Neural progenitor cell (in vitro differentiated cells): Measurements from ENCODE around the gene PPP2R5C. TPM values are rescaled to one million over a fixed set of nuclear protein-coding genes. Genes with fewer than 3 reads are reported as not detected.

Source experiments
- DNase-seq: peaks from one replicate; pipeline ENCODE4 v3.0.0-alpha.2; 2016; ENCODE audit warnings: low spot score
- H2AFZ ChIP-seq: fragments of 200-600 bp; sonication (generic); replicated peaks from 2 replicates; pipeline ENCODE4 v1.6.1; 2016; ENCODE audit warnings: antibody characterized with exemption
- H3F3A ChIP-seq: fragments of 200-600 bp; sonication (generic); 2 replicates; pipeline ENCODE4 v1.6.1; 2016; ENCODE audit warnings: antibody characterized with exemption, low read depth
- H3K27ac ChIP-seq: fragments of 200-600 bp; sonication (generic); 2 replicates; pipeline ENCODE4 v1.5.1; 2016; ENCODE audit warnings: mild to moderate bottlenecking
- H3K27me3 ChIP-seq: fragments of 200-600 bp; sonication (generic); 2 replicates; pipeline ENCODE4 v1.6.1; 2016; ENCODE audit warnings: mild to moderate bottlenecking, moderate library complexity
- H3K36me3 ChIP-seq: fragments of 200-600 bp; sonication (generic); 2 replicates; pipeline ENCODE4 v1.5.1; 2016
- H3K4me1 ChIP-seq: fragments of 200-600 bp; sonication (generic); 2 replicates; pipeline ENCODE4 v1.6.1; 2016; ENCODE audit warnings: mixed run types
- H3K4me2 ChIP-seq: fragments of 200-600 bp; sonication (generic); 2 replicates; pipeline ENCODE4 v1.6.1; 2016
- H3K4me3 ChIP-seq: fragments of 200-600 bp; sonication (generic); 2 replicates; pipeline ENCODE4 v1.5.1; 2016
- H3K79me2 ChIP-seq: fragments of 200-600 bp; sonication (generic); 2 replicates; pipeline ENCODE4 v1.6.1; 2016; ENCODE audit warnings: low read depth
- H3K9ac ChIP-seq: fragments of 200-600 bp; sonication (generic); 2 replicates; pipeline ENCODE4 v1.6.1; 2016
- H3K9me3 ChIP-seq: fragments of 200-600 bp; sonication (generic); 2 replicates; pipeline ENCODE4 v1.5.1; 2016; ENCODE audit warnings: low read depth
- H4K20me1 ChIP-seq: fragments of 200-600 bp; sonication (generic); 2 replicates; pipeline ENCODE4 v1.6.1; 2016; ENCODE audit warnings: low read depth
- H3K27ac Mint-ChIP-seq: 3 replicates; pipeline ENCODE4 v1.8.0; 2021; ENCODE audit warnings: mixed read lengths
- H3K27me3 Mint-ChIP-seq: 2 replicates; pipeline ENCODE4 v1.8.0; 2022; ENCODE audit warnings: low read depth, mild to moderate bottlenecking, inconsistent platforms, moderate library complexity, mixed read lengths; ENCODE audit not compliant: insufficient read depth
- H3K36me3 Mint-ChIP-seq: 3 replicates; pipeline ENCODE4 v1.8.0; 2021; ENCODE audit warnings: mixed read lengths
- H3K4me1 Mint-ChIP-seq: 3 replicates; pipeline ENCODE4 v1.8.0; 2021; ENCODE audit warnings: mixed read lengths
- H3K4me3 Mint-ChIP-seq: 3 replicates; pipeline ENCODE4 v1.8.0; 2021; ENCODE audit warnings: mild to moderate bottlenecking, moderate library complexity, mixed read lengths
- H3K9me3 Mint-ChIP-seq: 3 replicates; pipeline ENCODE4 v1.8.0; 2020; ENCODE audit warnings: mixed read lengths
- EZH2 ChIP-seq: fragments of 200-600 bp; sonication (generic); IDR thresholded peaks from 2 replicates; pipeline ENCODE4 v1.6.1; 2017; ENCODE audit warnings: antibody characterized with exemption, mild to moderate bottlenecking, moderate library complexity
- EZH2phosphoT487 ChIP-seq: fragments of 200-600 bp; sonication (generic); IDR thresholded peaks from 2 replicates; pipeline ENCODE4 v1.6.1; 2017; ENCODE audit warnings: antibody characterized with exemption
- total RNA-seq: library from RNA; depleted of rRNA; stranded (reverse); fragments of >200 nt; gene quantifications from 2 replicates; pipeline ENCODE4 v1.2.3, GENCODE V29; 2015; ENCODE audit warnings: low replicate concordance
- TF ChIP-seq, protein P1 (sequence below): fragments of 200-600 bp; sonication (generic); IDR thresholded peaks from 2 replicates; pipeline ENCODE4 v1.5.1; 2017; ENCODE audit warnings: antibody characterized with exemption, mild to moderate bottlenecking

PPP2R5C gene
- total RNA-seq, 1 donor from 2014 or later, result 183 TPM

GRCh38 chr14:101838476-101838875, 77.0 kb downstream of the PPP2R5C start:
- Histone ChIP-seq H3K9ac (no peak overlapping the region), H3K9me3 (no peaks in the 10 kb centered on the region), H4K20me1 (peaks cover 95% of the 10 kb centered on the region), H3K27me3 (no peaks in the 10 kb centered on the region), H3K4me2 (no peak overlapping the region), H3K36me3 (no peaks in the 10 kb centered on the region), H2AFZ (no peak overlapping the region), H3F3A (no peaks in the 10 kb centered on the region), H3K4me1 (no peaks in the 10 kb centered on the region), H3K27ac (no peak overlapping the region), H3K4me3 (no peak overlapping the region), H3K79me2 (peaks cover 90% of the 10 kb centered on the region)
- Mint-ChIP-seq H3K36me3 (peaks cover 4% of the 10 kb centered on the region), H3K27me3 (peaks cover 4% of the 10 kb centered on the region), H3K4me1 (peaks cover 23% of the 10 kb centered on the region), H3K9me3 (no peaks in the 10 kb centered on the region), H3K27ac (no peak overlapping the region), H3K4me3 (no peak overlapping the region)
- TF ChIP-seq, protein P1, sequence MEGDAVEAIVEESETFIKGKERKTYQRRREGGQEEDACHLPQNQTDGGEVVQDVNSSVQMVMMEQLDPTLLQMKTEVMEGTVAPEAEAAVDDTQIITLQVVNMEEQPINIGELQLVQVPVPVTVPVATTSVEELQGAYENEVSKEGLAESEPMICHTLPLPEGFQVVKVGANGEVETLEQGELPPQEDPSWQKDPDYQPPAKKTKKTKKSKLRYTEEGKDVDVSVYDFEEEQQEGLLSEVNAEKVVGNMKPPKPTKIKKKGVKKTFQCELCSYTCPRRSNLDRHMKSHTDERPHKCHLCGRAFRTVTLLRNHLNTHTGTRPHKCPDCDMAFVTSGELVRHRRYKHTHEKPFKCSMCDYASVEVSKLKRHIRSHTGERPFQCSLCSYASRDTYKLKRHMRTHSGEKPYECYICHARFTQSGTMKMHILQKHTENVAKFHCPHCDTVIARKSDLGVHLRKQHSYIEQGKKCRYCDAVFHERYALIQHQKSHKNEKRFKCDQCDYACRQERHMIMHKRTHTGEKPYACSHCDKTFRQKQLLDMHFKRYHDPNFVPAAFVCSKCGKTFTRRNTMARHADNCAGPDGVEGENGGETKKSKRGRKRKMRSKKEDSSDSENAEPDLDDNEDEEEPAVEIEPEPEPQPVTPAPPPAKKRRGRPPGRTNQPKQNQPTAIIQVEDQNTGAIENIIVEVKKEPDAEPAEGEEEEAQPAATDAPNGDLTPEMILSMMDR, result no peak
- TF ChIP-seq EZH2, result no peak
- no peak for TF ChIP-seq EZH2phosphoT487
- DNase-seq, result no peak

DNA sequence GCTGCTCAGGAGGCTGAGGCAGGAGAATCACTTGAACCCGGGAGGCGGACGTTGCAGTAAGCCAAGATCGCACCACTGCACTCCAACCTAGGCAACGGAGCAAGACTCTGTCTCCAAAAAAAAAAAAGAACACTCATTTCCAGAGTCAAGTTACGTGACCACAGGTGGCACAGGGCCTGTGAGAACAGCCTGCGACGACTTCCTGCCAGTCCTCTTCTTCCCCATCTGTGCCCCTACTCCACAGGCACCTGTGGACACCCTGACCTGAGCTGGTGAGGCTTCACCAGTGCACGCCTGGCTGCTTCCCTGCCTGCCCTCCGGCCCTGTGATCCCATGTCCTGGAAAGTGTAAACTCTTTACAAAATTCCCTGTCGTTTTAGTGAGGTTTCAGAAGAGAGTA, 77.7 kb downstream of the PPP2R5C start:
- peaks cover 90% of the 10 kb centered on the region for H3K79me2 ChIP-seq
- no peak overlapping the region for H3K4me3 ChIP-seq
- H3K36me3 ChIP-seq, result no peaks in the 10 kb centered on the region
- Mint-ChIP-seq H3K27me3 (peaks cover 4% of the 10 kb centered on the region), H3K9me3 (no peaks in the 10 kb centered on the region), H3K4me3 (peak overlapping the region; percentile 64), H3K27ac (peak overlapping the region; percentile 86), H3K36me3 (peaks cover 3% of the 10 kb centered on the region), H3K4me1 (peaks cover 23% of the 10 kb centered on the region)
- no peak overlapping the region for H3K9ac ChIP-seq
- peaks cover 95% of the 10 kb centered on the region for H4K20me1 ChIP-seq
- H3K4me2 ChIP-seq, result no peak overlapping the region
- H3K9me3 ChIP-seq, result no peaks in the 10 kb centered on the region
- H2AFZ ChIP-seq, result no peak overlapping the region
- H3K27ac ChIP-seq, result no peak overlapping the region
- no peak for TF ChIP-seq EZH2phosphoT487
- TF ChIP-seq, protein P1, result no peak
- H3K27me3 ChIP-seq, result no peaks in the 10 kb centered on the region
- DNase-seq, result no peak
- no peaks in the 10 kb centered on the region for H3K4me1 ChIP-seq
- no peaks in the 10 kb centered on the region for H3F3A ChIP-seq

- H3K4me3 ChIP-seq, result no peak overlapping the region
- H3K27me3 Mint-ChIP-seq, result peaks cover 4% of the 10 kb centered on the region
- DNase-seq, result no peak
- no peaks in the 10 kb centered on the region for H3F3A ChIP-seq
- peaks cover 95% of the 10 kb centered on the region for H4K20me1 ChIP-seq
- no peak overlapping the region for H2AFZ ChIP-seq
- no peak overlapping the region for H3K27ac ChIP-seq
- H3K4me1 ChIP-seq, result no peaks in the 10 kb centered on the region
- H3K9ac ChIP-seq, result no peak overlapping the region
- no peaks in the 10 kb centered on the region for H3K27me3 ChIP-seq
- no peaks in the 10 kb centered on the region for H3K9me3 Mint-ChIP-seq
- H3K9me3 ChIP-seq, result no peaks in the 10 kb centered on the region
- H3K36me3 Mint-ChIP-seq, result peaks cover 6% of the 10 kb centered on the region
- no peak overlapping the region for H3K4me2 ChIP-seq
- TF ChIP-seq, protein P1, result no peak
- TF ChIP-seq EZH2phosphoT487 (no peak), EZH2 (no peak)
- H3K4me3 Mint-ChIP-seq, result no peak overlapping the region
- H3K27ac Mint-ChIP-seq, result peak overlapping the region; percentile 86
- no peaks in the 10 kb centered on the region for H3K36me3 ChIP-seq
- peaks cover 90% of the 10 kb centered on the region for H3K79me2 ChIP-seq
- H3K4me1 Mint-ChIP-seq, result peaks cover 23% of the 10 kb centered on the region
Observed at GRCh38 chr14:101839661-101840060, 78.2 kb downstream of the PPP2R5C start.
